HG02642 (cell line): ENCODE results near the gene AKIP1.
"Not testable (repeated sequence)": the region's sequence is repeated elsewhere in the genome, so short reads cannot be mapped to it uniquely, and the experiment has no call there.

Source experiments
- ATAC-seq: cut with Tn5 transposase; IDR thresholded peaks from one replicate; pipeline ENCODE4 v1.9.1; 2021; ENCODE audit warnings: mild to moderate bottlenecking; ENCODE audit not compliant: unreplicated experiment, poor library complexity

Gene AKIP1

GRCh38 chr11:8911029-8911823 is at the start of gene AKIP1:
TSS of gene AKIP1 (plus strand) at chr11:8911189. CDS start at chr11:8911450, 261 bp downstream.
- ATAC-seq, result peak; percentile 85

GRCh38 chr11:8863838-8864237 is 47.2 kb upstream of the AKIP1 start:
- no peak for ATAC-seq

GRCh38 chr11:8865304-8865703 is 45.7 kb upstream of the AKIP1 start:
- ATAC-seq, result no peak

- ATAC-seq, result no peak
Measured at GRCh38 chr11:8867035-8867434, 44.0 kb upstream of the AKIP1 start.

GRCh38 chr11:8867931-8868631 is 42.9 kb upstream of the AKIP1 start:
- ATAC-seq, result no peak

- ATAC-seq, result no peak
Measured at GRCh38 chr11:8870411-8871170, 40.4 kb upstream of the AKIP1 start.

GRCh38 chr11:8871171-8871775 is 39.7 kb upstream of the AKIP1 start:
- no peak for ATAC-seq

GRCh38 chr11:8871962-8872361 is 39.0 kb upstream of the AKIP1 start:
- no peak for ATAC-seq

GRCh38 chr11:8873741-8874405 is 37.1 kb upstream of the AKIP1 start:
- no peak for ATAC-seq

GRCh38 chr11:8878771-8879170 is 32.2 kb upstream of the AKIP1 start:
- ATAC-seq, result no peak

GRCh38 chr11:8881585-8881984 is 29.4 kb upstream of the AKIP1 start:
- ATAC-seq, result not testable (repeated sequence)

- ATAC-seq, result no peak
Measured at GRCh38 chr11:8886322-8886721, 24.7 kb upstream of the AKIP1 start.

GRCh38 chr11:8891185-8891584 is 19.8 kb upstream of the AKIP1 start:
- not testable (repeated sequence) for ATAC-seq

GRCh38 chr11:8899119-8899753 is 11.8 kb upstream of the AKIP1 start:
- no peak for ATAC-seq

- ATAC-seq, result no peak
Measured at GRCh38 chr11:8905528-8906165, 5.3 kb upstream of the AKIP1 start.

GRCh38 chr11:8907116-8907515 is 3.9 kb upstream of the AKIP1 start:
- ATAC-seq, result no peak

- ATAC-seq, result no peak
Measured at GRCh38 chr11:8908099-8908498, 2.9 kb upstream of the AKIP1 start.

- peak; percentile 14 for ATAC-seq
Measured at GRCh38 chr11:8910649-8911026, 351 bp upstream of the AKIP1 start.

- ATAC-seq, result no peak
Measured at GRCh38 chr11:8913961-8914660, 3.1 kb downstream of the AKIP1 start.
